PC-3 (cell line): Measurements from ENCODE around the gene SMAD7. TPM values are rescaled to one million over a fixed set of nuclear protein-coding genes. Genes with fewer than 3 reads are reported as not detected.

Source experiments
- ATAC-seq: fragments of 200-7000 bp; cut with Tn5 transposase; 2 replicates; pipeline ENCODE4 v1.9.1; 2020; ENCODE audit warnings: mild to moderate bottlenecking, moderate library complexity
- BruUV-seq: library from RNA; stranded (reverse); fragments of 400-500 nt; replicated peaks from 2 replicates; lab custom pipeline; 2021; lab: Mats Ljungman, UMichigan
- CTCF ChIA-PET: fragments of 300-600 bp; sonication (Branson Sonifier 250); formaldehyde crosslinking; loops from one replicate; lab custom pipeline; 2022; ENCODE audit warnings: antibody characterized with exemption; lab: Charles Lee
- POLR2A ChIA-PET: fragments of 300-600 bp; sonication (Branson Sonifier 250); formaldehyde crosslinking; loops from one replicate; lab custom pipeline; 2022; ENCODE audit warnings: antibody characterized with exemption; ENCODE audit not compliant: unreplicated experiment; lab: Charles Lee
- DNase-seq: peaks from one replicate; pipeline ENCODE4 v3.0.0-alpha.2; 2015
- H2AFZ ChIP-seq: fragments of 300-600 bp; sonication (generic); 2 replicates; pipeline ENCODE4 v1.6.0; 2016; ENCODE audit warnings: antibody characterized with exemption, low read length
- H3F3A ChIP-seq: fragments of 300-600 bp; sonication (generic); one replicate; pipeline ENCODE4 v1.6.0; 2017; ENCODE audit warnings: antibody characterized with exemption, low read length, control low read depth, mild to moderate bottlenecking; ENCODE audit not compliant: unreplicated experiment
- H3K27ac ChIP-seq: fragments of 300-600 bp; sonication (generic); 2 replicates; pipeline ENCODE4 v1.5.1; 2016; ENCODE audit warnings: mild to moderate bottlenecking, low read length
- H3K27me3 ChIP-seq: fragments of 300-600 bp; sonication (generic); 2 replicates; pipeline ENCODE4 v1.6.1; 2016; ENCODE audit warnings: low read length, mixed read lengths
- H3K36me3 ChIP-seq: fragments of 300-600 bp; sonication (generic); 2 replicates; pipeline ENCODE4 v1.6.1; 2016; ENCODE audit warnings: low read depth, mixed run types, low read length, mixed read lengths
- H3K4me1 ChIP-seq: fragments of 300-600 bp; sonication (generic); 2 replicates; pipeline ENCODE4 v1.5.1; 2016; ENCODE audit warnings: low read length; ENCODE audit not compliant: insufficient read depth
- H3K4me2 ChIP-seq: fragments of 300-600 bp; sonication (generic); 2 replicates; pipeline ENCODE4 v1.6.0; 2016; ENCODE audit warnings: low read length
- H3K4me3 ChIP-seq: fragments of 300-600 bp; sonication (generic); 2 replicates; pipeline ENCODE4 v1.5.1; 2016; ENCODE audit warnings: mild to moderate bottlenecking, low read length, mixed read lengths
- H3K79me2 ChIP-seq: fragments of 300-600 bp; sonication (generic); 2 replicates; pipeline ENCODE4 v1.6.1; 2017; ENCODE audit warnings: low read length, mixed read lengths
- H3K9ac ChIP-seq: fragments of 300-600 bp; sonication (generic); 2 replicates; pipeline ENCODE4 v1.6.0; 2016; ENCODE audit warnings: mild to moderate bottlenecking, low read length
- H3K9me2 ChIP-seq: fragments of 300-600 bp; sonication (generic); replicated peaks from 2 replicates; pipeline ENCODE4 v1.6.1; 2016; ENCODE audit warnings: mixed run types, low read length, mixed read lengths
- H3K9me3 ChIP-seq: fragments of 300-600 bp; sonication (generic); 2 replicates; pipeline ENCODE4 v1.6.1; 2016; ENCODE audit warnings: low read length, mixed read lengths
- H4K20me1 ChIP-seq: fragments of 300-600 bp; sonication (generic); 2 replicates; pipeline ENCODE4 v1.6.1; 2016; ENCODE audit warnings: low read length, mixed read lengths
- CTCF ChIP-seq: fragments of 300-600 bp; sonication (generic); conservative IDR thresholded peaks from 2 replicates; pipeline ENCODE4 v1.5.1; 2017; ENCODE audit warnings: antibody characterized with exemption, low read depth, mild to moderate bottlenecking, low read length
- EZH2 ChIP-seq: fragments of 300-600 bp; sonication (generic); IDR thresholded peaks from one replicate; pipeline ENCODE4 v1.6.1; 2017; ENCODE audit warnings: antibody characterized with exemption, mild to moderate bottlenecking, low read length; ENCODE audit not compliant: unreplicated experiment
- EZH2phosphoT487 ChIP-seq: fragments of 300-600 bp; sonication (generic); IDR thresholded peaks from 2 replicates; pipeline ENCODE4 v1.6.1; 2018; ENCODE audit warnings: mild to moderate bottlenecking, antibody characterized with exemption, low read length, borderline replicate concordance
- intact Hi-C: fragments of 100-400 bp; cut with micrococcal nuclease; formaldehyde crosslinking; loops from 2 replicates; pipeline ENCODE4 v1.9.0; 2023
- total RNA-seq: library from RNA; depleted of rRNA; stranded (reverse); fragments of >200 nt; gene quantifications from 2 replicates; pipeline ENCODE4 v1.2.3, GENCODE V29; 2014

The SMAD7 gene
- total RNA-seq, 1 experiment from 2014 or later, result 9.4 TPM

GRCh38 chr18:48983793-48984437 lies 33.1 kb upstream of the SMAD7 start:
- Histone ChIP-seq H3K9ac (no peak overlapping the region), H3F3A (no peaks in the 10 kb centered on the region), H3K9me2 (no peaks in the 10 kb centered on the region), H3K79me2 (no peaks in the 10 kb centered on the region), H3K27ac (no peak overlapping the region), H3K4me1 (no peaks in the 10 kb centered on the region), H3K27me3 (no peaks in the 10 kb centered on the region), H3K9me3 (no peaks in the 10 kb centered on the region), H3K36me3 (no peaks in the 10 kb centered on the region), H4K20me1 (no peaks in the 10 kb centered on the region), H2AFZ (no peak overlapping the region), H3K4me2 (no peak overlapping the region), H3K4me3 (no peak overlapping the region)
- intact Hi-C loops, result no loop called here
- no TSS peak for BruUV-seq
- POLR2A ChIA-PET, result interaction anchor here (0.6 kb wide), 1 partner anchor 102 kb away, joined by 19 read pairs; no protein-coding TSS in a partner anchor
- CTCF ChIA-PET, result interaction anchor here (0.6 kb wide), 1 partner anchor 32 kb away, joined by 8 read pairs; no protein-coding TSS in a partner anchor
- no peak for DNase-seq
- no peak for ATAC-seq
- no peak for TF ChIP-seq EZH2
- TF ChIP-seq CTCF, result no peak
- TF ChIP-seq EZH2phosphoT487, result no peak

DNA sequence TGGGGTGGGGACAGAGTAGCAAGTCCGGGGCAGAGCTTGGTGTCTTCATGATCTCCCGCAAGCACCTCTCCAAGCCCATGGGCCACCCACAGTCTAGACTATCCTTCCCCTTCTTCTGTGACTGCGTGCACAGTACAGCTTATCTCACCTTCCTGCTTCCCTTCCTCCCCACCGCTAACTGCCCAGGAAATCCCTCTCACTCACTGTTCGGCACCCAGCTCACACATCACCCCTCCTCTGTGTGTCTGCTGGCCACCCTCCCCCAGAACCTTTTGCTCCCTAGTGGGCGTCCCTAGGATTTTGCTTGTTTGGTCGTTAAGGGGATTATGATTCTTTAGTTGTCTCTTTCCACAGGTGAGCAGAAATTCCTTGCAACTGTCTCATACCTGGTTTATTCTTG lies 31.5 kb upstream of the SMAD7 start:
- ChIA-PET CTCF (no interaction called here), POLR2A (no interaction called here)
- Histone ChIP-seq H3K9ac (no peak overlapping the region), H3K27ac (no peak overlapping the region), H3K79me2 (no peaks in the 10 kb centered on the region), H3K9me2 (no peaks in the 10 kb centered on the region), H3K9me3 (no peaks in the 10 kb centered on the region), H3K36me3 (no peaks in the 10 kb centered on the region), H3K27me3 (no peaks in the 10 kb centered on the region), H3F3A (no peaks in the 10 kb centered on the region), H4K20me1 (no peaks in the 10 kb centered on the region), H3K4me1 (no peaks in the 10 kb centered on the region), H3K4me2 (no peak overlapping the region), H3K4me3 (no peak overlapping the region), H2AFZ (no peak overlapping the region)
- no peak for ATAC-seq
- no peak for DNase-seq
- BruUV-seq, result no TSS peak
- intact Hi-C loops, result no loop called here
- no peak for TF ChIP-seq EZH2
- no peak for TF ChIP-seq EZH2phosphoT487
- TF ChIP-seq CTCF, result no peak

GRCh38 chr18:48979944-48980890 lies 29.5 kb upstream of the SMAD7 start:
- Histone ChIP-seq H3K27ac (no peak overlapping the region), H4K20me1 (no peaks in the 10 kb centered on the region), H3K4me2 (no peak overlapping the region), H3K4me1 (no peaks in the 10 kb centered on the region), H3F3A (no peaks in the 10 kb centered on the region), H3K9me2 (no peaks in the 10 kb centered on the region), H3K36me3 (no peaks in the 10 kb centered on the region), H3K4me3 (no peak overlapping the region), H3K9me3 (no peaks in the 10 kb centered on the region), H3K79me2 (no peaks in the 10 kb centered on the region), H3K9ac (no peak overlapping the region), H2AFZ (no peak overlapping the region), H3K27me3 (no peaks in the 10 kb centered on the region)
- BruUV-seq, result no TSS peak
- ChIA-PET CTCF (no interaction called here), POLR2A (no interaction called here)
- ATAC-seq (no peak), DNase-seq (no peak)
- intact Hi-C loops, result no loop called here
- no peak for TF ChIP-seq CTCF
- TF ChIP-seq EZH2phosphoT487, result no peak
- no peak for TF ChIP-seq EZH2
